ENCODE measurements around the gene LSS.
A peak's percentile ranks its signal among the peaks of the same experiment; 100 is the strongest.

LSS gene

GRCh38 chr21:46228345-46229051 is at the start of gene LSS:
Gene LSS, minus strand, starts transcription at chr21:46228774. Its CDS starts 29 bp downstream, at chr21:46228745.
- peak; percentile 96 for DNase-seq

GRCh38 chr21:46274797-46275390 is 46.3 kb upstream of the LSS start:
- no peak for DNase-seq

DNA sequence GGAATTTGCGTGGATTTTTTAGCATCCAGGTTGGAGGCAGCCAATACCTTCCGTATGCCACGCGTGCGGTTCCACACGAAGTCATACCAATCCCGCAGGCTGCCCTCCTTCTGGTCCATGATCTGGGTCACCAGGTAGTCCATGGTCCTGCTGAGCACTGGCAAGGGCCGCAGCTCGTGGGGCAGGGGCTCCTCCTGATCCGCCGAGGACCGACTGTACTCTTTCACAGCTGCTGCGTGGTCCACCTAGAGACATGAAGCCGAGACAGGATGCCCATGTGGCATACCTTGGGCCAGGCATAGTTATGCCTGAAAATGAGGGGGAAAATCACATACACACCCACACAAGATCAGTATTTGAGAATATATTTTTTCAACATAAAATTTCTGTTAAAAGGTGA is 44.8 kb upstream of the LSS start:
- no peak for DNase-seq

DNA sequence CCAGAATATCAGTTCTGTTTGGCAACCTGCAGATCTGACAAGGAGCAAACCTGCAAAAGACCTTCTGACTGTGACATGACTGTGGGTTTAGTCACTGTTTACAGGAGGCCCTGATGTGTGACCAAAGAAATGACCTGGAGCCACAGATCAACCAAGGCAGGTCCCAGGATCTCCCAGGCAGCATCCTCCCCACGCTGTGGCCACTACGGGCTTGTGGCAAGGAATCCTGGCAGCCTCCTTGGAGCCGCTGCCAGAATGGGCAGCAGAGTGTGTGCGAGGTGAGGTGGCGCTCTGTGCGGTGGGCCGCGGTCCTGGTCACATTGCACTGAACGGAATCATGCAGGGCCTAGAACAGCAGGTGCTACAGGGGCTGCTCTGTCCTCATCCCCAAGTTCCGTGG is 40.9 kb upstream of the LSS start:
- DNase-seq, result no peak

DNA sequence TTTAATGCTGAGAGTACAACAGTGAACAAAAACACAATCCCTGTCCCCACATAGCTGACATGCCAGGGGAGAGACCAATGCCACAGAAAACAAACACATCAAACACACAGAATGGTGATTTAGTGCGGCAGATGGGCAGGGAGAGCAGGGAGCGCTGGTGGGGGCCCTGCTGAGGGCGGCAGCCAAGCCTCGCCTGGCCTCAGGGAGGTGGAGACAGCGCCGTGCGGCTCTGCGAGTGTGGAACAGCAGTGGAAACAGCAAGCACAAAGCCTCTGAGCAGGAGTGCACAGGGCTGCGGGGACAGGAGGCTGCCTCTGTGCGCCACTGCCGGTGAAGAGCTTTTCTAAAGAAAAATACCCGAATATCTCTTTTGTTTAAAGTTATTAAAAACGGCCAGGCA is 39.8 kb upstream of the LSS start:
- DNase-seq, result no peak

DNA sequence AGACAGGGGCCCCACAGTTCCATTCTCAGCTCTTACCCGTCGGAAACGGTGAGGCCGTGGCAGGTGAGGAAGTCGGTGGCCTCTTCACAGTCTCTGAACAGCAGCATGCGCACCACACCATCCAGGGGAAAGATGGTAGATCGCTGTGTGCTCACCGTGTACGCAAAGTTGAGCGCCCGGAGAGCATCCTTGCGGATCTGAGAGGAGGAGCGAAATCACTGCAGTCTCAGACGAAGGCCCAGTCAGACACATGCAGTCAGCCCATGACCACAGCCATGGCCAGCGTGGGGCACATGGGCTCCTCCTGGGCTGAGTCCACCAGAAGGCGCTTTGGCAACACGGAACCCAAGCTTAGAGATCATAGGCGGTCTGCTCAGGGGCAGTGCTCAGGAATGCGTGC is 38.4 kb upstream of the LSS start:
- DNase-seq, result no peak

- DNase-seq, result no peak
Observed at GRCh38 chr21:46265736-46266525, 37.4 kb upstream of the LSS start.

DNA sequence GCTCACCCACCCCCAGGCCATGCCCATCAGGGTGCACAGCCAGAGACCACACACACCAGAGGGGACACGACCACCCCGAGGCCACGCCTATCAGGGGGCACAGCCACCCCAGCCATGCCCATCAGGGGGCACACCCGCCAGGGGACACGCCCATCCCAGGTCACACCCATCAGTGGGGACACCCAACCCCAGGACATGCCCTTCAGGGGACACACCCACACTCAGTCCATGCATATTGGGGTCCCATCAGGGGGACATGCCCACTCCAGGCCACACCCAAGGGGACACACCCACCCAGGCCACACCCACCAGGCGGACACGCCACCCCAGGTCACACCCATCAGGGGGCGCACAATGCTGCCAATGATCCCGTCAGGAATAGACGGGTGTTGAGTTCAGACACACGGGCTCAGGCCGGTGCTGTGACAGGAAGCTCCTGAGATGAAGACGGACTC is 36.1 kb upstream of the LSS start:
- no peak for DNase-seq

DNA sequence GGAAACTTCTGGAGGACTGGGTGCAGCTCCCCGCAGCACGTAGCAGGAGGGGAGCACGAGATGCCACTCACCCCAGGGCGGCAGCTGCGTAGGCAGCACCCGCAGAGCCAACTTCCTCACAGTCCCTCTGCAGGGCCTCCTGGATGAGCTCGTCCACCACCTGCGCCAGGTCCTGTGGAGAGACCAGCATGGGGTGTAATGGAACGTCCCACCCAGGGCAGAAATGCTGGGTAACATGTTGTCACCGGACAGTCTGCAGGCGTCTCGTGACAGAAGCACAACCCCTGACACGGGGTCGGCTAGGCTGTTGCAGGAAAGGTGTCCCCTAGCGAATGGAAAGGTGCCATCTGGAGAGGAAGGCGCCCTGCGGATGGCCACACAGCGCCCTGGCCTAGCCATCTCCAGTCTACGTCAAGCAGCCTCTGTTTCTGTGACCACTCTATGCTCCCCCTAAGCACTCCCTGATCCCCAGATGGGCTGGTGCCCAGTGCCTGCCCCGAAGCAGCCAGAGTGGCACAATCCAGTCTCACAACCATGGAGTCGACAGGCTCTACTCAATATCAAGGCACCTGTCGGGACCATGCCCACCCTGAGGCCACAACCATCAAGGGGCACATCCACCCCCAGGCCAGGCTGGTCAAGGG is 35.6 kb upstream of the LSS start:
- DNase-seq, result no peak

DNA sequence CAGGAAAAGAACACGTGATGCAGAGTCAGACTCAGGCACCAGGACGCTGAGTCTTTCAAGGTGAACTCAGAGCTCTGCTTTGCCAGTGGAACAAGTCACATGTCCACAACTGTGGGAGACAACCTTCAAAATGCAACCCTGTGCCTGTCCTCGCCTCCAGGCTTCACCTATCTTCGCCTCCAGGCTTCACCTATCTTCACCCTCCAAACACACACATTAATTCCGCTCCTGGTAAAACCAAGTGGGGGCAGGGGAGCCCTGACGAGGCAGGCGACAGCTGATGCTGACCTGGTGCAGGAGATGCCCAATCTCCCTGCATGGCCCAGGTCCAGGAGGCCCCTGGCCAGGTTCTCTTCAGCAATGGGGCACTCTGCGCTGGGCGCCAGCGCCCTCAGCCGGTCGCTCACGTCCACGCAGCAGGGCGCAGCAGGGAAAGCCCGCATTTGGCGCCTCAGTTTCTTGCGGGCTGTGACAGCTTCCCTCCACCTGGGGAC is 28.0 kb upstream of the LSS start:
- DNase-seq, result no peak

DNA sequence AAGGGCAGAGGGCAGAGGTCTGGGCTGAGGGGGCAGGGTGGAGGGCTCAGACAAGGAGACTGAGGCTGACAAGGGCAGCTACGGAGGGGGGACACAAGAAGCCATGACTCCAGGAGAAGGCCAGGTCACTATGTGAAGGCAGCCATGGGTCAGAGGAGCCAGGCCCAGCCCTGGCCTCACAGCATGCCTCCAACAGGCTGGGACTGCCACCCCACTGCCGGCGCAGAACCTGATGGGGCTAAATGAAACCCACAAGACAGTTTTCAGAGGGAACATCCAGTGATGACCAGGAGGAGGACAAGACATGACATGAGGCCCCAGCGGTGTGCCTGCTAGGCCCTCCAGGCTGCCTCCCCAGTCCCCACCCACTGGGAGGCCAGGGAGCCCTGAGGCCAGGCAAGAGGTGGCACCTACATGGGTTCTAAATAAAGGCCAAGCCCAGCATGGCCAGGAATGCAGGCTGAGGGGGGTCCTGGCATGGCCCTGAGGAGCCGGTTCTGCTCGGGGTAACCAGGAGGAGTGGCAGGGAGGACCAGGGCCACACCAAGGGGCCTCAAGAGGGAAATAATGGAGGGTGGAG is 27.3 kb upstream of the LSS start:
- no peak for DNase-seq

DNA sequence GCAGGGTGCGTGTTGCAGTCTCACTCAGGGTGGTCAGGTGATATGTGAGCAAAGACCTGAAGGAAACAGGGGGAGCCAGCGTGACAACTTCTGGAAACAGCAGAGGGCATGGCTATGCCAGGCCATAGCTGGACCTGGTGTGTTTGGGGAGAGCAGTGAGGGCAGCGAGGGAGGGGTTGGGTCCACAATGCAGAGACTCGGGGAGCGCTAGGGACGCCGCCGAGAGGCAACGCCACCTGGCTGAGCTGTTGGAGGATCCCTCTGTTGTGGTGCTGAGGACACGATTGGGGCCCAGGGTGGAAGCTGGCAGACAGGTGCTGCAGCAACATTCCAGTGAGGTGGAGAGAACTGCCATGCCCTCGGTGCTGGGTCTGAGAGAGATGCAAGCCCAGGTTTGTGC is 26.6 kb upstream of the LSS start:
- no peak for DNase-seq

DNA sequence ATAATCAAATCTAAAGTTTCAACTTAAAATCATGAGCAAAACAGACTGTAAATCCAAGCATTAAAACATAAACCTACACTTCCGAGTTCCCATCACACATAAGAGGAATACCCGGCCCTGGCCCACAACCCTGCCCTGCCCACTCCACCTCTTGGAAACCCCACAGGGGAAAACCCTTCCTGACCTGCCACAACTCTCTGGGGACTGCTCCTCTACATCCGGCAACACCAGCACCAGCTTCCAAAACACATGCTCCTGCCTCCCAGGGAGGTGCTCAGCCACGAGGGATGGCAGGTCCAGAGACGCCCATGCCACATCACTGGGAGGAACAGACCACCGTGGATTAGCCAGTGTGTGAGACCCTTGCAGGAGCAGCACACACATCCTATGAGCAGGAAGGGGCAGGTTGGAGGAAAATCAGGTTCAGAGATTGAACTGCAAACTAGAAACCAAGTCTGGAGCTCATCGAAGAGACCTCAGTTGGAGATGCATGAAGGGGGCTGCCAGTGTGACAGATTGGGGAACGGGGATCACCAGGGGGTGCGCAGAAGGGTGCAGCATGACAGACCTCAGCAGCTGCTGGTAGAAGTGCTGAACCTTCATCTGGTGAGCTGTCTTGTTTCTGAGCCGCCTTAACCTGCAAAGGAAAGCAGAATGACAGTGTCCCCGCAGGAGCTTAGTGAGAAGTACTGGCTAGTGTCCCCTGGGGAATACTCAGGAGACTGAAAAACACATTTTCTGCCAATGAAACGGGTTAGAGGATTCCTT is 25.8 kb upstream of the LSS start:
- DNase-seq, result no peak

DNA sequence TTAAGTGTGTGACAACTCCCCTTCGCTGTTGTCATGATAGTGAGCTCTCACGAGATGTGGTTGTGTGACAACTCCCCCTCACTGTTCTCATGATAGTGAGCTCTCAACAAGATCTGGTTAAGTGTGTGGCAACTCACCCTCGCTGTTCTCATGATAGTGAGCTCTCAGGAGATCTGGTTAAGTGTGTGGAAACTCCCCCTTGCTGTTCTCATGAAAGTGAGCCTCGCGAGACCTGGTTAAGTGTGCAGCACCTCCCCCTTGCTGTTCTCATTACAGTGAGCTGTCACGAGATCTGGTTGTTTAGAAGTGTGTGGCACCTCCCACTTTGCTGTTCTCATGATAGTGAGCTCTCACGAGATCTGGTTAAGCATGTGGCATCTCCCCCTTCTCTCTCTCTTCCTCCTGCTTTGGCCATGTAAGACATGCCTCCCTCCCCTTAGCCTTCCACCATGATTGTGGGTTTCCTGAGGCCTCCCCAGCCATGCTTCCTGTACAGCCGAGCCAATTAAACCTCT is 25.1 kb upstream of the LSS start:
- no peak for DNase-seq

DNA sequence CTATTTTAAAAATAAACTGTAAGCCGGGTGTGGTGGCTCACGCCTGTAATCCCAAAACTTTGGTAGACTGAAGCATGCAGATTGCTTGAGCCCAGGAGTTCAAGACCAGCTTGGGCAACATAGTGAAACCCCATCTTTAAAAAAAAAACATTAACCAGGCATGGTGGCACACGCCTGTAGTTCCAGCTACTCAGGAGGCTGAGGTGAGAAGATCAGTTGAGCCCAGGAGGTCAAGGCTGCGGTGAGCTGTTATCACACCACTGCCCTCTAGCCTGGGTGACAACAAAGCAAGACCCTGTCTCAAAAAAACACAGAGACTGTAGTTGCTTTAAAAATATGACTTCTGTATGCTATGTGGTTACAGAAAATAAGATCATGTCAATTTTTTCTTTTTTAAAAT is 24.3 kb upstream of the LSS start:
- DNase-seq, result no peak

GRCh38 chr21:46250146-46250725 is 21.7 kb upstream of the LSS start:
- no peak for DNase-seq

GRCh38 chr21:46248827-46249226 is 20.3 kb upstream of the LSS start:
- DNase-seq, result no peak

- DNase-seq, result no peak
Observed at GRCh38 chr21:46248422-46248782, 19.8 kb upstream of the LSS start.

DNA sequence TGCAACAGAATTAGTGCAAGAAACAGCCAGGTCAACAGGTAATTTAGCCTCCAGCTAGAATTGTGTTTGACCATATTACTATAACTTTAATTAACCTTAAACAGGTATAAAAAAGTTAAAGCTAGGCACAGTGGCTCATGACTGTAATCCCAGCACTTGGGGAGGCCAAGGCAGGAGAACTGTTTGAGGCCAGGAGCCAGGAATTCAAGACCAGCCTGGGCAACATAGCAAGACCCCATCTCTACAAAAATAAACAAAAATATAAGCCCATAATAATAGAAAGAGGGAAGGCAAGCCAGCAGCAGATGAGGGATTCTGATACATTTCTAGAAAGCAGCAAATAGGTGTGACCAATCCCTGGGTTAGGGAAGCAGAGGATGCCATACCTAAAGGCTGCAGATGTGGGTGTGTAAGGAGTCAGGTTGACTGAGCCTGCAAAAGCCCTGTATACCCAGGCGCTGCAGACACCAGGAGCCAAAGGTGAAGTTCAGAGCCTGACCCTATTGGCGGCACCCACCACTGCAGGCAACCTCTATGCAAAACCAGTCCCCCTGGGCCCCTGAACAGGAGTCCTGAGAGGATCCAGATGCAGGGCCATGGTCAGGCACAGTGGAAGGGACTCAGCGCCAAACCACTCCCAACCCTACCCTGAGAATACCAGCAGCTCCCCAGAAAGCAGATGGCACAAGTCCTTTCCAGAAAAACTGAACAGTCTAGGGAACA is 19.3 kb upstream of the LSS start:
- DNase-seq, result no peak

GRCh38 chr21:46246345-46246744 is 17.8 kb upstream of the LSS start:
- DNase-seq, result no peak
